Measurements from ENCODE around the gene WBP2.

DNA sequence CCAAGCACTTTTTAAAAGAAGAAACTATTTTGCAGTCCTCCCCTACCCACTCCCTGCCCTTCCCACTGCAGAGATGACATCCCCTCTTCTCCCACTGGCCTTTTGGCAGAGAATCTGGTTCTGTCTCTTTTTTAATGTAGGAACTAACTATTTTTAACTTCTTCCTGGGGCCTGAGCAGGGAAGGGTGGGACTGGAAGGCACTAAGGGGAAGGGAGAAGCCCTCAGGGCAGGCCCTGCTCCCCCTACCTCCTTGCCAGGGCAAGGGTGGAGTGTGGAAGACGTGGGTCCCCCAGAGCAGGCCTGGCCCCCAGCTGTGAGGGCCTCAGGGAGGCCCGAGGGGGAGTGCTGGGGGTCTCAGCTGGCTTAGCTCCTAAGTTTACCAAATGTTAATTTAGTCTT, 30.5 kb downstream of the WBP2 start:
- TF ChIP-seq, protein P1, sequence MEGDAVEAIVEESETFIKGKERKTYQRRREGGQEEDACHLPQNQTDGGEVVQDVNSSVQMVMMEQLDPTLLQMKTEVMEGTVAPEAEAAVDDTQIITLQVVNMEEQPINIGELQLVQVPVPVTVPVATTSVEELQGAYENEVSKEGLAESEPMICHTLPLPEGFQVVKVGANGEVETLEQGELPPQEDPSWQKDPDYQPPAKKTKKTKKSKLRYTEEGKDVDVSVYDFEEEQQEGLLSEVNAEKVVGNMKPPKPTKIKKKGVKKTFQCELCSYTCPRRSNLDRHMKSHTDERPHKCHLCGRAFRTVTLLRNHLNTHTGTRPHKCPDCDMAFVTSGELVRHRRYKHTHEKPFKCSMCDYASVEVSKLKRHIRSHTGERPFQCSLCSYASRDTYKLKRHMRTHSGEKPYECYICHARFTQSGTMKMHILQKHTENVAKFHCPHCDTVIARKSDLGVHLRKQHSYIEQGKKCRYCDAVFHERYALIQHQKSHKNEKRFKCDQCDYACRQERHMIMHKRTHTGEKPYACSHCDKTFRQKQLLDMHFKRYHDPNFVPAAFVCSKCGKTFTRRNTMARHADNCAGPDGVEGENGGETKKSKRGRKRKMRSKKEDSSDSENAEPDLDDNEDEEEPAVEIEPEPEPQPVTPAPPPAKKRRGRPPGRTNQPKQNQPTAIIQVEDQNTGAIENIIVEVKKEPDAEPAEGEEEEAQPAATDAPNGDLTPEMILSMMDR (optimal IDR thresholded peaks at IDR 0.05 in 1 of 3, IDR thresholded peaks at IDR 0.05 in 1 of 3, conservative IDR thresholded peaks at IDR 0.05 in 1 of 3; ENCODE audit: extremely low read depth in 1 of 3, insufficient read depth in 2 of 3, low read length in 3 of 3): no peak
- no peak for TF ChIP-seq EZH2 (IDR thresholded peaks at IDR 0.05; ENCODE audit: low read length)

Data from keratinocyte (primary cell).